GM10847 (cell line): ENCODE data around the gene RNFT2.

ENCODE experiments used
- POLR2A ChIP-seq: IDR thresholded peaks from 2 replicates; pipeline ENCODE4 v1.6.1; 2011; ENCODE audit not compliant: insufficient read length; ENCODE audit errors: extremely low read depth

Gene RNFT2

DNA sequence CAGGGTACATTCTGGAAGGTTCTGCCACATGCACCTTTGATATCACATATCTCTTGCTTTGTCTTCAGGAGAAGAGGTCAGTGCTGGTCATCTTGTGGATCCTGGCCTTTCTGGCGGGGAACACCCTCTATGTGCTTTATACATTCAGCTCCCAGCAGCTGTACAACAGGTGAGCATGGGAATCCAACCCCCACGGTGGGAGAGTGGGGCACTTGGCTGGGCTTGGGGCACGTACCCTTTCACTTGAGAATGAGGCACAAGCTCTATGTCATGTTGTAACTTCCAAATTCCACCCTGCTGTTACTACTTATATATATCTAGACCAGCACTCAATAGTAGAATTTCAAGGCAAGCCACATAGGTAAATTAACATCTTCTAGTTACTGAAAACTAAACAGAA lies 28.6 kb downstream of the RNFT2 start:
- no peak for TF ChIP-seq POLR2A

GRCh38 chr12:116771651-116772050 lies 33.5 kb downstream of the RNFT2 start:
- TF ChIP-seq POLR2A, result no peak

DNA sequence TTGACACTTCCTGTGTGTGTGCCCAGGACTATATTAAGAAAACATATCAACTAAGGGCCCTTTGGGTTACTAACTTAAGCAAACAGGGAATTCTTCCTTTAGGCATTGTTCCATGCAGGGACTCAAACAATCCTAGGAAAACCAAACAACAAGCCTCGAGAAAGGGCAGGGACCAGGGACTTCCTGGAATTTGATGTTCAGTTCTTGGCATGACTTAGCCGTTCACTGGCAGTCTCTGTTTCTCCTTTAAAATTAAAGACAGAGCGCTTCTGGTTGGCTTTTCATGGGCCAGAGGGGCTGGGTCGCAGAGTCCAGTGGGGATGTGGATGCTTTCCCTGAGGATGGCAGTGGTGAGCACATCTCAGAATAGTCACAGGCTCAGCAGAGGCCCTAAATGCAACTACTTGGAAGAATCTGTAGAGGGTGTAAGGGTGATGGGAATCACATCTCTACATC lies 35.2 kb downstream of the RNFT2 start:
- no peak for TF ChIP-seq POLR2A

- no peak for TF ChIP-seq POLR2A
These were observed 35.9 kb downstream of the RNFT2 start for GRCh38 chr12:116774020-116774419.

DNA sequence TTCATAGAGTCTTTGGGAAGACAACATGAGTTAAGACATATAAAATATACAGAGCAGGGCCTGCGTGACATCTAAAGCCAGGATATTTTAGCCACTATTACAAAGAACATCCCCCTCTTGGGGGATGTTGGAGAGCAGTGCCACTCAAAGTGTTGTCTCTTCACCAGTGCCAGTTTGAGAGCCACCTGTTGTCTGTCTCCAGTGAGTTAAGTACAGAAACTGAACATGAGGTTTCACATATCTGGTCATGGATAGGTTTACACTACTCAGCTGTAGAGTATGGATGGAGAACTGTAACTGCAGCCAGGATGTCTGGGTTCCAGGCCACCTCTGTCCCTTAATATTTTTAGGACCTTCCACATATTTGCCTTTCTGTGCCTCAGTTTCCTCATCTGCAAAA lies 39.1 kb downstream of the RNFT2 start:
- TF ChIP-seq POLR2A, result no peak

GRCh38 chr12:116779597-116779996 lies 41.5 kb downstream of the RNFT2 start:
- TF ChIP-seq POLR2A, result no peak

DNA sequence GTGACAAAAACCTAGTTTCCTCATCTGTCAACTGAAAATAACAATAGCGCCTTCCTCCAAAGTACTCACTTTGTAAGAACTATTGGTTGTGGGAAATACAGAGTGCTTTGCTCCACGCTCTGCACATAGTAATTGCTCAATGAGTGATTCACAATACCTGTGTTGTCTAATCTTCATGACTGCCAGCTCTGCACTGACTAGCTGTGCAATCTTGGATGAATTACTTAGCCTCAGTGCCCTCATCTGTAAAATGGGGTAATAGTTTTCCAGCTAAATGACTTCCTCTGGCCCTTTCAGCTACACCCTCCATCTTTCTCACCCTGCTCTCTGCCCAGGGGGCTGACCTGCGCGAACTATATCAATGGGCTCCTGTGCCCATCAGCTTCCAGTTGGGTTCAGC lies 42.8 kb downstream of the RNFT2 start:
- no peak for TF ChIP-seq POLR2A

DNA sequence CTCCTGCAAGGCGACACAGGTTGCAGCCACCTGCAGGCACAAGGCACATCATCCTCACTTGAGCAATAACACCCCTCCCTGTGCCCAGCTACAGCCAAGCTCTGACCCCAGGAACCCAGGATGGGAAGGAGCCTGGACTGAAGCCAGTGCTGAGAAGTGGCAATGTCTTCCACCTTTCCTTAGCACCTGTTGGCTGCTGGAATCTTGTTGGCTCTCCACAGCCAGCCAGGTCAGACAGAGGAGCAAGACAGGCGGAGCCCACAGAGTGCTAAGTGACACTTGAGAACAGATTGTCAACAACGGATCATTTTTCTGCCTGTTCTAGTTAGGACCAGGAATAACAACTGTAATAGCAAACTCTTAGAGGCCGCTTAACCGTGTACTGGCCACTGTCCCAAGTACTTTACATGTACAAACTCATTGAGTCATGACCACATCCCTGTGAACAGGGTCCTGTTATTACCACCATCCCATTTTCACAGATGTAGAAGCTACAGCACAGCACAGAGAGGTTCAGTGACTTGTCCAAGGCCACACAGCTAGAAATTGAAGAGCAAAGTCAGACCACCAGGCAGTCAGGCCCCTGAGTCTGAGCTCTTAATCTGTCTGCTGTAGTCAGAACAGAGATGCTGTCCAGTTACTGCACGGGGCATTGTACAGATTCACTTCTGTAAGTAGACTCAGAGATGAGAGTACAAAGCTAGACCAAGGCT lies 45.6 kb downstream of the RNFT2 start:
- TF ChIP-seq POLR2A, result no peak

DNA sequence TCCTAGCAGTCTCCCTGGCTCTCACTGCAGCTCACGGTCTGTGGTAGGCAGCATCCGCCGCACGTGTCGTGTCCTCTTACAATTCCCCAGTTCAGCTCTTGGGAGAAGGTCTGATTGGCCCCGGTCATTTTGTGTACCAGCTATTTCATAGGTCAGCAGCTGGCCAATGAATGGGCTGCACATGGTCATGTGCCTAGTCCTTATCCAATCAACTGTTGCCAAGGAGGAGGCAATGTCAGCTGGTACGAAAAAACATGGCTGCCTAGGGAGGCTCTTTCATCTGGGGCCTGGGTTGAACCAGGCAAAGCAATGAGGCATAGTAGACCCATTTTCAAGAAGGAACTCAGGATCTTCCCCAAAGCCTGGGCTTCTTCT lies 46.1 kb downstream of the RNFT2 start:
- no peak for TF ChIP-seq POLR2A

DNA sequence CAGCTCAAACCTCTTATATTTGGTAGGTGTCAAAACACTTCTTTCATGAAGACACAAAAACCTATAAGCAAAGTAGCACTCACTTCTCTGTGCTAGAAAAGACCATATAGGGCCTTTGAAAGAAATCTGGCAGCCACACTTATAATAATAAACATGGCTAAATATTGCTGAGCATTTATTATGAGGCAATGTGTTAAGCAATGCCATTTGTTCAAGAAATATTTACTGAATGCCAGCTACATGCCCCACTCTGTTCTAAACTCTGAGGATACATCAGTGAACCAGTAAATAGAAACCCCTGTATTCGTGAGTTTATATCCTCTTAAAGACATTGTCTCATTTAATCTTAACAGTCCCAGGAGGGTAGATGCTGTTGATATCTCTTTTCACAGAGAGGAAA lies 52.0 kb downstream of the RNFT2 start:
- no peak for TF ChIP-seq POLR2A

DNA sequence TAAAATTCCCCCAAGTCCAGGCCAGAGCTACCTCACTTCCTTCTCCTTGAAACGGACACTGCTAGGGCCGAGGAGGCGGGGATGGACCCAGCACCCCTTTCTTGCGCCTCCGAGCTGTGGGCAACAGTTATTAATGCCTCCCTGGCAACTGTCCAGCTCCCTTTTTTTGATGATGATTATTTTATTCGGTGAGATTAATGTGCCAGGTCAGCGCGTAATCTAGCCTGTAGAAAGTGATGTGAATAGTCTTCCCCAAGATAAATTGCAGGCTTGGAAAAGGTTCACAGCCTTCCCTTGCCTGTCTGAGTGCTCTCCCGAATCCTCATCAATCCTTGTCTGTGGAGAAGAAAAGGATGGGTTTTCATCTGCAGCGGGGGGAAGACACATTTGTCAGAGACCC lies 54.3 kb downstream of the RNFT2 start:
- no peak for TF ChIP-seq POLR2A

DNA sequence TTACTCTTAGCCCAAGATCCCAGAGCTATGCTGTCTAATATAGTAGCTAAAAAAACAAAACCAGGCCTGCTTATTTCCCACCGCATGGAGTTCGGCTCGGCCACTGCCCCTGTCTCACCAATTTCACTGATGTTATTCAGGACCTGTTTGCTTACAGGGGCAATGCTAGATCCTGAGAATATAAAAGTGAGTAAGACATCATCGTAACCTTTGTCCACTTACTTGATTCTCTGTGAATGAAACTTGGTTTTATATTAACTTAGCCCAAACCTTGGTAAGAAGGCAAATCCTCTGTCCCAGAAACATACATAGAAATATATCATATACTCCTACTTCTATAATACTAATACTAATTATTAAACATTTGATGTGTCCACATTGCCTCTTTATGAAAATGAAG lies 56.6 kb downstream of the RNFT2 start:
- no peak for TF ChIP-seq POLR2A

- no peak for TF ChIP-seq POLR2A
These were observed 59.8 kb downstream of the RNFT2 start for GRCh38 chr12:116797885-116798284.

DNA sequence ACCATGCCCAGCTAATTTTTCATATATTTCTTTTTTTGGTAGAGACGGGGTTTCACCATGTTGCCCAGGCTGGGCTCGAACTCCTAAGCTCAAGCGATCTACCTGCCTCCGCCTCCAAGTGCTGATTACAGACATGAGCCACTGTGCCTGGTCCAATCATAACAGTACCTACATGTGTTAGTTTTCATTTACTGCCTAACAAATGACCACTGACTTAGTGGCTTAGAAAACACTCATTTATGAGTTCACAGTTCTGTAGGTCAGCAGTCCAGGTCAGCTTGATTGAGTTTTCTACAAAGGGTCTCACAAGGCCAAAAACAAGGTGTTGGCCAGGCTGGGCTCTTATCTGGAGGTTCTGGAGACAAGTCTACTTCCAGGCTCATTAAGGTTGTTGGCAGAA lies 60.6 kb downstream of the RNFT2 start:
- TF ChIP-seq POLR2A, result no peak

- no peak for TF ChIP-seq POLR2A
These were observed 61.8 kb downstream of the RNFT2 start for GRCh38 chr12:116799955-116800354.

DNA sequence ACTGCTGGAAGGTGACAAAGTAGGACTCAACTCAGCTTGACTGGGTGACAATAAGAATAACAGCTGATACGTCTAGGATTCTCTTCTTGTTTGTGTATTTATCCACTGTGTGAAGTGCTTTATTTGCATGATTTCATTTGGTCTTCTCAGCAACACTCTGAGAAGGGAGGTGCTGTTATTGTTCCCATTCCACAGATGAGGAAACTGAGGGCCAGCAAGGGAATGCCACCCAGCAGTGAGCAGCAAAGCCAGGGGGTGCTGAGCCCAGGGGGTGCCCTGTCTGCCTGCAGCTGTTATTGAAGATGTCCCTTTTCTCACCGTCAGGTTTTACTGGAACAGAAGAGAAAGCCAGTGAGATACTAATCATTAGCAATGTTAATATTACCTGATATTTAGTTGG lies 62.8 kb downstream of the RNFT2 start:
- TF ChIP-seq POLR2A, result no peak

DNA sequence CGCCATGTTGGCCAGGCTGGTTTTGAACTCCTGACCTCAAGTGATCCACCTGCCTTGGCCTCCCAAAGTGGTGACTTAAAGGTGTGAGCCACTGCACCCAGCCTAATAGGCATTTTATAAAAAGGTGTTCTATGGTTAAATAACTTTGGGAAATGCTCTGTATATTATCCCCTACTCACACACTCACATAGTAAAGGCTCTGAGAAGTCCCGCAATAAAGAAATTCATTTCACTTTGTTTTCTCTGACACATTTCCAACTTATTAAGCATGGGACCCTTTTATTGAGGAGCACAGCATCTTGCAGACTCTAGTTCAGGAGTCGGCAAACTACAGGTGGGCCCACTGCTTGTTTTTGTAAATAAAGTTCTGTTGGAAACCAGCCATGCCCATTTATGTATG lies 63.9 kb downstream of the RNFT2 start:
- TF ChIP-seq POLR2A, result no peak
